Mucosa of rectum (tissue), 2 donors: ENCODE results near the gene RAB6A.
"Not testable (repeated sequence)": the region's sequence is repeated elsewhere in the genome, so short reads cannot be mapped to it uniquely, and the experiment has no call there.

Source experiments
- H3K27ac ChIP-seq, 2 donors: one replicate each; pipeline ENCODE4 v1.7.0; 2013; ENCODE audit warnings: inconsistent platforms in 2 of 2, low read depth in 2 of 2, low read length in 2 of 2
- H3K27me3 ChIP-seq, 2 donors: one replicate each; pipeline ENCODE4 v1.7.0; 2013; ENCODE audit warnings: low read length in 2 of 2; ENCODE audit not compliant: control insufficient read depth in 2 of 2, insufficient read depth in 2 of 2
- H3K36me3 ChIP-seq, 2 donors: one replicate each; pipeline ENCODE4 v1.7.0; 2013; ENCODE audit warnings: low read length in 2 of 2; ENCODE audit not compliant: control insufficient read depth in 2 of 2, insufficient read depth in 2 of 2
- H3K4me1 ChIP-seq, 2 donors: one replicate each; pipeline ENCODE4 v1.7.0; 2013; ENCODE audit warnings: low read length in 2 of 2, mild to moderate bottlenecking in 1 of 2; ENCODE audit not compliant: control insufficient read depth in 2 of 2, insufficient read depth in 2 of 2
- H3K4me3 ChIP-seq, 2 donors: one replicate each; pipeline ENCODE4 v1.7.0; 2013; ENCODE audit warnings: low read length in 2 of 2
- H3K9ac ChIP-seq, 2 donors: one replicate each; pipeline ENCODE4 v1.7.0; 2013; ENCODE audit warnings: low read length in 2 of 2, low read depth in 1 of 2, mild to moderate bottlenecking in 1 of 2
- H3K9me3 ChIP-seq, 2 donors: one replicate each; pipeline ENCODE4 v1.7.0; 2013; ENCODE audit warnings: low read length in 2 of 2; ENCODE audit not compliant: control insufficient read depth in 2 of 2
- donor health status: healthy.
- donor health status: Normal muscosa, but diverticular disease.

Gene RAB6A

GRCh38 chr11:73787643-73788558 is 27.0 kb upstream of the RAB6A start, which contains the start of gene MRPL48:
TSS of gene MRPL48 (plus strand) at chr11:73787874. CDS start at chr11:73787972, 98 bp downstream.
- Histone ChIP-seq H3K9me3 (no peaks in the 10 kb centered on the region), H3K4me3 (peak within 1 kb of the TSS; percentile 90 to 93), H3K27ac (peak within 1 kb of the TSS; percentile 96 to 98), H3K9ac (peak within 1 kb of the TSS; percentile 74 to 92), H3K36me3 (peaks cover 0 to 6% of the 10 kb centered on the region in 2 donors), H3K27me3 (no peaks in the 10 kb centered on the region), H3K4me1 (peaks cover 3 to 8% of the 10 kb centered on the region in 2 donors)

GRCh38 chr11:73787051-73787642 is 26.3 kb upstream of the RAB6A start:
- peaks cover 3 to 8% of the 10 kb centered on the region in 2 donors for H3K4me1 ChIP-seq
- peak overlapping the region; percentile 74 to 92 for H3K9ac ChIP-seq
- H3K27me3 ChIP-seq = no peaks in the 10 kb centered on the region
- H3K27ac ChIP-seq = peak overlapping the region; percentile 96 to 98
- H3K36me3 ChIP-seq = peaks cover 0 to 3% of the 10 kb centered on the region in 2 donors
- peak overlapping the region; percentile 90 to 93 for H3K4me3 ChIP-seq
- no peaks in the 10 kb centered on the region for H3K9me3 ChIP-seq

- not testable (repeated sequence) for H3K9ac ChIP-seq, H3K4me1 ChIP-seq, H3K4me3 ChIP-seq, H3K36me3 ChIP-seq, H3K27ac ChIP-seq, H3K27me3 ChIP-seq, H3K9me3 ChIP-seq
Measured at GRCh38 chr11:73785467-73785866, 24.6 kb upstream of the RAB6A start.

GRCh38 chr11:73784734-73785133 is 23.9 kb upstream of the RAB6A start:
- H3K27ac ChIP-seq = no peak overlapping the region
- H3K36me3 ChIP-seq = no peaks in the 10 kb centered on the region
- H3K27me3 ChIP-seq = no peaks in the 10 kb centered on the region
- H3K4me3 ChIP-seq = no peak overlapping the region
- no peak overlapping the region for H3K9ac ChIP-seq
- no peaks in the 10 kb centered on the region for H3K9me3 ChIP-seq
- H3K4me1 ChIP-seq = peaks cover 3 to 11% of the 10 kb centered on the region in 2 donors

GRCh38 chr11:73784080-73784634 is 23.3 kb upstream of the RAB6A start:
- Histone ChIP-seq H3K9ac (no peak overlapping the region), H3K36me3 (no peaks in the 10 kb centered on the region), H3K27ac (no peak overlapping the region), H3K4me3 (no peak overlapping the region), H3K4me1 (peaks cover 3 to 11% of the 10 kb centered on the region in 2 donors), H3K27me3 (no peaks in the 10 kb centered on the region), H3K9me3 (no peaks in the 10 kb centered on the region)

GRCh38 chr11:73783483-73784020 is 22.7 kb upstream of the RAB6A start:
- no peak overlapping the region for H3K9ac ChIP-seq
- no peak overlapping the region for H3K27ac ChIP-seq
- H3K4me3 ChIP-seq = no peak overlapping the region
- H3K9me3 ChIP-seq = no peaks in the 10 kb centered on the region
- no peaks in the 10 kb centered on the region for H3K27me3 ChIP-seq
- H3K36me3 ChIP-seq = no peaks in the 10 kb centered on the region
- peaks cover 3 to 6% of the 10 kb centered on the region in 2 donors for H3K4me1 ChIP-seq

- H3K36me3 ChIP-seq = no peaks in the 10 kb centered on the region
- no peak overlapping the region for H3K9ac ChIP-seq
- no peaks in the 10 kb centered on the region for H3K27me3 ChIP-seq
- H3K27ac ChIP-seq = no peak overlapping the region
- H3K4me1 ChIP-seq = peaks cover 0 to 3% of the 10 kb centered on the region in 2 donors
- no peaks in the 10 kb centered on the region for H3K9me3 ChIP-seq
- no peak overlapping the region for H3K4me3 ChIP-seq
Measured at GRCh38 chr11:73781303-73781702, 20.4 kb upstream of the RAB6A start.

GRCh38 chr11:73779084-73779902 is 18.4 kb upstream of the RAB6A start:
- Histone ChIP-seq H3K9me3 (no peaks in the 10 kb centered on the region), H3K4me1 (peaks cover 0 to 3% of the 10 kb centered on the region in 2 donors), H3K27ac (peak overlapping the region; percentile 98 to 100), H3K36me3 (no peaks in the 10 kb centered on the region), H3K27me3 (no peaks in the 10 kb centered on the region), H3K4me3 (peak overlapping the region; percentile 93 to 97), H3K9ac (peak overlapping the region; percentile 87 to 88)

- not testable (repeated sequence) for H3K9me3 ChIP-seq, H3K36me3 ChIP-seq, H3K27me3 ChIP-seq, H3K4me3 ChIP-seq, H3K9ac ChIP-seq, H3K27ac ChIP-seq, H3K4me1 ChIP-seq
Measured at GRCh38 chr11:73770811-73771210, 9.9 kb upstream of the RAB6A start.
